HG03175 (cell line): Measurements from ENCODE around the gene RBMS3.
"Not testable (repeated sequence)": the region's sequence is repeated elsewhere in the genome, so short reads cannot be mapped to it uniquely, and the experiment has no call there.

Experiments used
- ATAC-seq: cut with Tn5 transposase; IDR thresholded peaks from one replicate; pipeline ENCODE4 v1.9.1; 2021; ENCODE audit warnings: mild to moderate bottlenecking, moderate library complexity; ENCODE audit not compliant: unreplicated experiment

The RBMS3 gene

DNA sequence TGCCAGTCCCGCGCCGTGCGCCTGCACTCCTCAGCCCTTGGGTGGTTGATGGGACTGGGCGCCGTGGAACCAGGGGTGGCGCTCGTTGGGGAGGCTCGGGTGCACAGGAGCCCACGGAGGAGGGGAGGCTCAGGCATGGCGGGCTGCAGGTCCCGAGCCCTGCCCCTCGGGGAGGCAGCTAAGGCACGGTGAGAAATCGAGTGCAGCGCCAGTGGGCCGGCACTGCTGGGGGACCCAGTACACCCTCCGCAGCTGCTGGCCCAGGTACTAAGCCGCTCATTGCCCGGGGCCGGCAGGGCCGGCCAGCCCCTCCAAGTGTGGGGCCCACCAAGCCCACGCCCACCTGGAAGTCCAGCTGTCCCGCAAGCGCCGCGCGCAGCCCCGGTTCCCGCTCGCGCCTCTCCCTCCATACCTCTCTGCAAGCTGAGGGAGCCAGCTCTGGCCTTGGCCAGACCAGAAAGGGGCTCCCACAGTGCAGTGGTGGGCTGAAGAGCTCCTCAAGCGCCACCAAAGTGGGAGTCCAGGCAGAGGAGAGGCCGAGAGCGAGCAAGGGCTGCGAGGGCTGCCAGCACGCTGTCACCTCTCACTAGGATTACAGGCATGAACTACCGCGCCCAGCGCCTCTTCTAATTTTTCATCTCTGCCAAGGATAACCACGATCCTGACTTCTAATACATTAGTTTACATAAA is 192.8 kb downstream of the RBMS3 start:
- ATAC-seq: not testable (repeated sequence)

DNA sequence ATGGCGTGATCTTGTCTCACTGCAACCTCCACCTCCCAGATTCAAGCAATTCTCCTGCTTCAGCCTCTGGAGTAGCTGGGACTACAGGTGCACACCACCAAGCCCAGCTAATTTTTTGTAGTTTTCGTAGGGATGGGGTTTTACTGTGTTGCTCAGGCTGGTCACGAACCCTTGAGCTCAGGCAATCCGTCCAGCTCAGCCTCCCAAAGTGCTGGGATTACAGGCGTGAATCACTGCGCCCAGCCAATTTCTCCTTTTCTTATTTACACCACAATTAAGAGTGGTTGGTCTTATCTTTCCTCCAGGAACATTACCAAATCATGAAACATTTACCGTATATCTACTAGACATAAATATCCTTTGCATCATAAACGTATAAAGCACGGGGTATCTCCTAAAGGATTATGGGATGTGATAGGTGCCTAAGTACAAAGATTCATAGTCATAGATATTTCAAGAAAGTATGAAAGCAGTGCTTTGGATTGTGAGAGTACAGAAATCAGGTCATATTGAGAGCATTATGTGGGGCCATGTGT is 194.5 kb downstream of the RBMS3 start:
- no peak for ATAC-seq

DNA sequence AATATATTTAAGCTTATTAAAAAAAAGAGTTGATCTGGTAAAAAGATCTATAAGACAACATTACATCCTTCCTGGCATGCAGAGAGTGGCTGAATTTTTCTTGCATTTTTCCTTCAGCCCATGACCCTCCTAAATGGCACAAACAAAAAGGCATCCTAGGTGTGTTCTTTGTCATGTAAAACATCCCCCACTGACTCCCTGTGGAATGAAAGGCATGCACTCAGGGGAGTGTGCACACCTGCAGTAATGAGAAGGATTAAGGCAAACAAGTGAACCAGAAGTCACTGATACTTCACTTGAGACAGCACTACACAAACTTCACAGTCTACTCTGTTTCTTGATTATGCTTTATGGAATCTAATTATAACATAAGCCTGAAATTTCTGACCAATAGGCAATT is 195.0 kb downstream of the RBMS3 start:
- no peak for ATAC-seq

DNA sequence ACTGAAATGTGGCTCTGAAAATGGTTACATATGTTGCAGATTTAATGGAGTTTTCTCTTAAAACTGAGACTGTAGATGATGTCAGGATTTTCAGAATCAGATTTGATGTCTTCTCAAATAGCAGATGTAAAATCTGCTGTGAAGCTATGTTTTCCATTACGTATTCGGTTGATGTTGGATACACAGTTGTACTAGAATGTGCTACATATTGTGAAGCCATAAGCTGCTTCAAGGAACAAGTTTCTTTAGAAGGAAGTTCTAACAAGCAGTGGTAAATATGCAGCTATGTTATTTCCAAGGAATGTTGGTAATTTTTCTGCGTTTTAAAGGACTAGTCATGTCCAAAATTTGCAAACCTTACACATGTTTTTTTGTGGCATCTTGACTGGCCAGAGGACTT is 197.7 kb downstream of the RBMS3 start:
- no peak for ATAC-seq

DNA sequence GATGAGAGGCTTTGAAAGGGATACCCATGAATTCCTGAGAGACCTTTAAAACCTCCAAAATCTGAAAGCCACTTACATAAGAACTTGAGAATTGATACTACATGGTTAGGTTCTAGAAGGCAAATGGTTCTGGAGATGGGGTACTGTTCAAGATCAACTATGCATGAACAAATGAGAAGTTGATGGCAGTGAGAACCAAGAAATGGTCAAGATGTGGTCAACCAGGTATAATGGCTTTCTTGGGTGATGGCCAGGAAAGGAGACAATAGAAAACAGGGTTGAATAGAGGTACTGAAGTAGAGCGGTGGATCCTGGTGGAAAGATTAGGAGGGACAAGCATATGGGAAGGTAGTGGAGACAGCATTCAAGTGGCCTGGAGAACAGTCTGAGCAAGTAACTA is 200.4 kb downstream of the RBMS3 start:
- no peak for ATAC-seq

DNA sequence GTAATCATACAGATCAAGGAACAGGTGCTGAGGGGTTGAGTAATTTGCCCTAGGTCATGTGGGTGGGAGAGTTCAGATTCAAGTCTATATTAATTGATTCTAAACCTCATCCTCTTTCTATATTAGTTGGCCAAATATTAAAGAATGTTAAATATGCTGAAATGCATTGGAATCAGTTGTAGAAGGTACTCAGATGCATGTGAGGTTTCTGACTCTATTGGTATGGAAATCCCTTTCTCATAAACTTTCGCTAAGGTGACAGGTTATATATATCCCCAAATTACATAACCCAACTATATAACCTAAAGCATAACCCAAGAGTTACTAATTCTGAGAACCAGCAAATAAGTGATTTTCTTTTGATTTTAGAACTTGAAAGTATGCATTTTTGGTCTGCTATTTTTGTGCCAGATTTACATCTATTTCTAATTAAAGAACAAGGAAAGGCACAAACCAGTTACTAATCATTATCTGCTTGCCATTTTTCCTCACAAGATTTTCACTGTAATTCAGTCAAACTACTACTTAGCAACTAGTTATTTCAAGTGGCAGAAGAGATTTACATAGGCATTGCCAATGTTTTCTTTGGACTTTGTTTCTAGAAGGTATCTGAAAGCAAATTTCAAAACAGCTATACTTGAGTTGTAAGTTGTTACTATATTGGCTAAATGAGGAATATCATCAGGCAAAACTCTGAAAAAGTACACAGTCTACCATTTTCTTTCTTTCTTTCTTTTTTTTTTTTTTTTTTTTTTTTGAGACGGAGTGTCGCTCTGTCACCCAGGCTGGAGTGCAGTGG is 201.3 kb downstream of the RBMS3 start:
- no peak for ATAC-seq

DNA sequence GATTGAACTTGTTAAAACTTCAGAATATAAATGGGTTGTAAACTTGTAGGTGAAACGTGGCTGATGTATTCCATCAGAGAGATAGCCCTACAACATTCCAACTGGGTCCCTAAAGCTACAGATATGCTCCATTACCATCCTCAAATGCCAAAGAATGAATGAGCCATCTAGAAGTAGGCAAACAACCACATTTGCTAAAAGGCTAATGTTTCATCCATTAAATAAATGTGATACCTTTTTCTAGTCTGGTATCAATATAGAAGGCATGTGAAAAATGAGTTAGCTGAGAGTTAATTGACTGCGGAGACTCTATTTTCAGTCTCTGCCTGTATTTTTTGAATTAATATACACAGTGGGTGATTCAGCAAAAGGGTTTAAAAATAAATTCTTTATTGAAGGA is 203.8 kb downstream of the RBMS3 start:
- no peak for ATAC-seq

DNA sequence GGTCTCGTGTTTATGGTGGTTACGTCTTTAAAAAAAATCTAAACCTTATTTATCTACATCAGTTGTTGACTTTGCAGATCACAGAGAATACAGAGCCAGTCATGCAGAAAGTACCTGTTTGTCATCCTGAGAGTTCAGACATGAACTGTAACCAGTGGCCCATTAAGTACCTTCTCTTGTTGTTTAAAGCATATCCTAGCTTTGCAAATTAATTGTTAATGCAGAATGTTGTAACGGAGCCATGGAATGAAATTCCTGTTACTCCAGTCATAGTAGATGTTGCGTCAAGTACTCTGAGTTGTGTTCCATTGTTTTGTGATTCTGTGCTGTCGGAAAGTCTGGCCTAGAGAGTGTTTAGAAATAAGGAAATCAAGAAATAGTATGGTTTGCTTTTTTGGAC is 205.2 kb downstream of the RBMS3 start:
- ATAC-seq: no peak

DNA sequence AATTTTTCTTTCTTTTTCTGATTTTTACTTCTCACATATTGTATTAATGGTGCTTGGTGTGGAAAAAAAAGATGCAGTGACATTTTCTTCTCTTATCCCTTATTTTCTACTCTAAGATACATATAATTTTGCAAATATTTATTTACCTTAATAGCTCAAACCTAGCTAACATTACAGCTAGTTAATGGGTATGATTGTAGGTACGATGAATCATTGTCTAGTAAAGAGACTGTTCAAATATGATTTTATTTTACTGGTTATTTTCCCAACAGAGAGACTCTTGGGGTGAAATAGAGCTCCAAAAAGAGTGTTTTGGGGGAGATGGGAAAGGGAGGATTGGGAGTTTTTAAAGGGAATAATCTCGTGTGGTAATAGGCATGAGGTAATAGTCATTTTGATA is 206.0 kb downstream of the RBMS3 start:
- no peak for ATAC-seq

DNA sequence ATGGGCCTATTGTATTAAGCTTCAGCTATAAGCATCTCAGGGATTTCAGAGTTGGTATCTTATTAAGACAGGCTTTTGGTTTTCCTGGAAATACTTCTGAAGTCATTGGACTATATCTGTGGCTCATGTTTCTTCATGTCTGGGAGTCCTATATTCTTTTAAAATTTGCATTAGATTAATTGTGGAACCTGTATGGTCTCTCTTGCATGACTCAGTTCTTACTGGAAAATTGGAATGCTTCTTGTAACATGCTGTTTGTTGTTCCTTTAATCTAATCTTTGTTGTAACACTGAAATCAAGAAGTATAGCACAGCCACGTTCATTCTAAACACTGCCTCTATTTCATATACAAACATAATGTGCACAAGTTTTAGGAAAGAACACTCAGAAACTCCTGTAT is 208.1 kb downstream of the RBMS3 start:
- ATAC-seq: no peak

DNA sequence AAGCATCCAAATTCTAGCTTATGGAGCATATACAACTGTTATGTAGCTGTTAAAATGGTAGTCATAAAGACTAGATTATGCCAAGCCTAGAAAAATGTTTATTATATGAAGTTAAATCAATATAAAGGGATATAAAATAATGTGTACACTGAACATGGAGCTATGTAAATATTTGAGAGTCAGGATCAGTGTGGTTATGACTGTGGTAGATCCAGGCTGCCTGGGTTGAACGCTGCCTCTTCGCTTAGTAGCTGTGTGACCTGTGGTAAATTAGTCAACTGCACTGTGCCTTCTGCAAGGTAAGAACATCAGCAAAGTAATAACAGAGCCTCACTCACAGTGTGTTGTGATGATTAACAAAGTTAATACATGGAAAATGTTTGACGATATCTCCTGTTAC is 212.2 kb downstream of the RBMS3 start:
- no peak for ATAC-seq

DNA sequence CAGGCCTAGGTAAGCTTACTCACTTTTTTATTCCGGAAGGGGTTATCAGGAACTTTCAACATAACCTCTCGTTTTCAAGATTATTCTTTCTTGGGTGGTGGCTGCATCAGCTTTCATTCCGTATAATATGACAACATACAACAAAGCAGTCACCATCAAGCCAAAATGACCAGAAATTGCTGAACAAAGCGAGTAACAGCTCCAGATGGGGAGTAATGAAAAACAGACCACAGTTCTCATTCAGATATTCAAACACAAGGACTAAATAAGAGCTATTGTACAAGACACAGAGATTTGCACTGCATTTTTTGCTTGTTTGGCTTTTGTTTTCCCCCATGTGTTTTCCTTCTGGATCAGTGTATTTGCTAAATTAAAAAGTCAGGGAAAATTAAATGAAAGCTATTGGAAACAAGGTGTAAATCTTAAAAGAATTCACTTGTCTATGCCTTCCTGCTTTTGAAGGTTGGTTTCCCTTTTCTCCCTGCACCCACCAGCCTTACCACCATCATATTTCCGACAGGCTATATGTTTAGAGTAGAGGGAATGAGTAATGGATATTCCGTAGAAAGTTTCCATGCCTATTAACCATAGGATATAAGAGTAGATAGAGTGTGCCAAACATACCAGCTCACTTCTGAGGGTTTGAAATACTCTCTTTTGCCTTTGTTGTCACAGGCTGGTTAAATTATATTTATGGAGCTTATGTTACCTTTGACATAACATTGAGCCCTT is 213.6 kb downstream of the RBMS3 start:
- no peak for ATAC-seq

DNA sequence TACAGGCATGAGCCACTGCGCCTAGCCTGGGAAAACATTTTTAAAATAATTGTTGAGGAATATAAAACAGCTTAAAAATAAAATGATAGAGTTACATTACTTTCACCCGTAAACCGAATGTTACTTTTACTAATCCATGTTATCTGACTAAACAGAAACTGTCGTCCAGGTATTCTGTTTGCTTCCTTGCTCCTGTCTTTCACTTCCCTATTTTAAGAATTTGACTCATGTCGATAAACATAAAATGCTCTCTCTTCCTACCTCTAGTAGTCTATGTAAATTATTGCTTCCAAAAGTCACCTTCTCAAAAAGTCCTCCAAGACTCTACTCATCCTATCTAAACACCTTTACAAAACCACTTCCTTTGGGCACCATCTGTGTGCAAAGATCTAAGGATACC is 216.4 kb downstream of the RBMS3 start:
- ATAC-seq: no peak

DNA sequence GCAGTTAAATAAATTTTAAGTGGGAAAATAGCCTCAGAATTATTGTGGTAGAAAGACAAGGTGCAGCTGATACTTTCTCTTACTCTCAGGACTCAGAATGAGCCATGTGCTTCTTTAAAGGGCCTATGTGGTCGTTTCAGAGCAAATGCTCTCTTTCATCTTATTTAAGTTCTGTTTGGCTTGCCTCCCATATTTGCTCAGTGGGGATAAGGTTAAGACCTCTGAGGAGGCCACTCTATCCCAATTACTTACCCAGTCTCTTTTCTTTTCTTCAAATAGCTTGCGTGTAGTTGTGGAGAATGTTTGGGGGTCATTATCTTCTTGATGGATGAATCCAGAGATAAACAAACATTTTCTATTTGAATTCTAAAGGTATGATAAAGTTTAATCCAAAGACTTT is 221.9 kb downstream of the RBMS3 start:
- no peak for ATAC-seq

DNA sequence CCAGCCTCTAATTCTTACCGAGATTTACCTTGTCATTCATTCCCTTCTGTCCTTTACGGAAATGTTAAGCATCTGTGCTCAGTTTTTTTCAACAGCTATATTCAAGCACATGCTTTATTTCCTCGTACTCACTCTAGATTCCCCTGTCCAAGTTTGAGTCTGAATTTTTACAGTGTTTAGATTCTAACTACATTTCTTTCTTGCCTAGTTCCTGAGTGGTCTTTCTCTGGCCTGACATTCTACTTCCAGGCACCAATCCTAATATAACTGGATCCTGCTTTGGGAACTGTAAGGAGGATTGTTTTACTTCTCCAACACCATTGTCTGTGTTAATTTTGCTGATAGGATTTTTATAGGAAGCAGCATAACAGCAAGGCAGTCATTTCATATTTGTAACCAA is 222.4 kb downstream of the RBMS3 start:
- ATAC-seq: no peak

DNA sequence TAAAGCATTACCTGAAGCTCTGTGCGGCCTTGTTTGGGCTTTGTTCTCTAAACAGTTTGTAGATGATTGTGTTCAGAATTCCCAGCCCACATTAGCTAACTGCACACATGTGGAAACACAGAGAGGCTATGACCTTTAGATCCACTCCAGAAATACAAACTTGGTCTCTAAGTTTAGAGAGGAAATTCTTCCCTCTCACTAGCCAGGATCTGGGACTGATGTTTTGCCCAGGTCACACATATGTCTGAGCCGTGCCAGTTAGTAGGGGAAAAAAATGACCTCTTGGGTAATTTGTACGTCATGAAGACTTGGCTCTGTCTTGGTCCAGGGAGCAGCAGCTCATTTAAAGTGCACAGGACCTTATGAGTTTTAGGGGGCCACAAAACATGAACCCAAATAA is 223.1 kb downstream of the RBMS3 start:
- no peak for ATAC-seq

DNA sequence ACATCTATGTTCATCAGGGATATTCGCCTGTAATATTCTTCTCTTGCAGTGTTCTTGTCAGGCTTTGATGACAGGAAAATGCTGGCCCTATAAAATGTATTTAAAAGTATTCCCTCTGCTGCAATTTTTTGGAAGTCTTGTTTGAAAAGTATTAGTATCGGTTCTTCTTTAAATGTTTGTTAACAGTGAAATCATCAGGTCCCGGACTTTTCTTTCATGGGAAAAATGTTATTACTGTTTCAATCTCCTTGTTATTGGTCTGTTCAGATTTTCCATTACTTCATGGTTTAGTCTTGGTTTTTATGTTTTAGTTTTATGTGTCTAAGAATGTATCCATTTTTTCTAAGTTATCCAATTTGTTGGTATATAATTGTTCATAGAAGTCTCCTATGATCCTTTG is 225.6 kb downstream of the RBMS3 start:
- no peak for ATAC-seq

DNA sequence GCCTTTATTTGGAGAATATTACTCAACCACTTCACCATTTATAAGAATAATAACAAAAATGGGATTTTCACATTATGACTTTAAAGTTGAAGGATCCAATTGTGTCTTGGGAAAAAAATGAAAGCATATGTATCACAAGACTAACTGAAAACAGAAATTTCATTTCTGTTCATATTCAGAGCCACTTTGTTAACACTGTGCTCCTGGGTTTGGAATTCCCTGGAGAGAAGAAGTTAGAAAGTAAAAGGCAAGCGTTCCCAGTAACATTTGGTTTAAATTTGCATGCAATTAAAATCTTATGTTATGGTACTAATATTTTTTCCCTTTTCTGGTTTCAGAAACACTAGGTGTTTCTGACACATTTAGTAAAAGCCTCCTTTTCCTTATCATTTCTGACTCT is 230.8 kb downstream of the RBMS3 start:
- ATAC-seq: no peak

DNA sequence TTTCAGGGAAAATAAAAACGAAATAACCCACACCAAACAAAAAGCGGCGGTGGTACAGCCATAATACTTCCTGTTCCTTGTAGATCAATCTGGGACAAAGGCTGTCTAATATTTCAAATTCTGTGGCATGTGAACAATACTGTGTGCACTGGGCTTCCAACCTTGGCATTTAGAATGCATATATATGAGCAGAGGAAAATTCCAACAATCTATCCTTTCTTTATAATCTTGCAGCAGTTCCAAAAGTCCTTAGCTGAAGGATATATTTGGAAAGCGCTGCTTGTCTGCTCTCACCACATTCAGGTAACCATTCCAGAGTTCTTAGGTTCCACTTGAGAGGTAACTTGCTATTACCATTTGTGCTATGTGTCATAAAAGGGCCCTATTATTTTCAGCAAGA is 231.8 kb downstream of the RBMS3 start:
- no peak for ATAC-seq

DNA sequence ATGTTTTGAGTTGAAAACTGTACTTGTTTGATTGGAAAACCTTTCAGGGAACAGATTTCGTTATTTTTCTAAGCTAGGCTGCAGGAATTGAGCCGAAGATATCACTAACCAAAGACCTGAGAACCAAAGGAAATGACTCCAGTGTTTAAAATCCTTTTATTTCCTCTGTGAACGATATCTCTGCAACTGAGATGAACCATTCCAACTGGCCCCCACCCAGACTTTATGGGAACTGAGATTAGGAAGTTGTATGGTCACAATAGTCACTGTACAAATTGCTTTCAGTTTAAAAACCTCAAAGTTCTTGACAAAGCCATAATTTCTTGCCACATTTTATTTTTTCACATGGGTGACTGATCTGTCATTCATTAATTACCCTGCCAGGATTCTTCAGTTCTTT is 232.4 kb downstream of the RBMS3 start:
- ATAC-seq: no peak

DNA sequence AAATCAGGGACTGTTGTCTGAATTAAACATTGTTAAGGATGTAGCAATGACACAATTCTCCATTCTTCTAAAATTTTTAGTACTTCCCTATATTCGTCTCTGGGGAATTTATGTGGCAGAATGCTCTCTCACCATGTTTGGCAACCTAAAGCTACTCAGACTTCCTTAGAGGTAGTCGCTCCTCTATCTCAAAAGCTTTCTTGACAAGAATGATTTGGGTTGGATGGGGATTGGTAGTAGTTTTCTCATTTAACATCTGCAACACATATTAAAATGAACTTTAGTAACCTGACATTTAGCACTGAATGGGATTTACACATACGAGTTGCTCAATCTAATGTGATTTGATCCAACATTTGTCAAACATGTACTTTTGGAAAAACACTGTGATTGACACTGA is 233.3 kb downstream of the RBMS3 start:
- no peak for ATAC-seq

DNA sequence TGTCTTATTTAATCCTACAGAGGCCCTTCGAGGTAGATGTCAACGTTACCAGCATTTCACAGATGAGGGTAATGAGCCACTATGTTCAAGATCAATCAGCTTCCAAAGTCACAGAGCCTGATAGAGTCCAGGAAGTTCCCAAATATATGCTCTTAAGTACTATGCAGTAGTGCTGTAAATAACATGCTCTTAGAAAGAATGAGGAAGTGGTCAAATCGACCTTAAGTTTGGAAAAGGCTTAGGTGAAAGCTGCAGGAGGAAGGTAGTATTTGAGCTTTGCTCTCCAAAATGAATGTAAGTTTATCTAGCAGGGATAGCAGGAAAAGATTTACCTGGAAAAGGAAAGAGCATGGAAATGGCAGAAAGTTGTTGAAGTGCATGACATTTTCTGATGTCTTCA is 234.0 kb downstream of the RBMS3 start:
- no peak for ATAC-seq
